H54 (cell line): Measurements from ENCODE around the gene PRDM15.

Source experiments
- DNase-seq: peaks from one replicate; pipeline ENCODE4 v3.0.0; 2011; ENCODE audit warnings: low spot score, mixed read lengths; ENCODE audit not compliant: insufficient read length
- FAIRE-seq: peaks from 3 replicates; lab custom pipeline; 2011; peaks lifted over from hg19 to GRCh38; lab: Jason Lieb, UNC
- POLR2A ChIP-seq: IDR thresholded peaks from 2 replicates; pipeline ENCODE4 v1.6.1; 2011; ENCODE audit warnings: low read depth, mild to moderate bottlenecking, low read length

The PRDM15 gene

DNA sequence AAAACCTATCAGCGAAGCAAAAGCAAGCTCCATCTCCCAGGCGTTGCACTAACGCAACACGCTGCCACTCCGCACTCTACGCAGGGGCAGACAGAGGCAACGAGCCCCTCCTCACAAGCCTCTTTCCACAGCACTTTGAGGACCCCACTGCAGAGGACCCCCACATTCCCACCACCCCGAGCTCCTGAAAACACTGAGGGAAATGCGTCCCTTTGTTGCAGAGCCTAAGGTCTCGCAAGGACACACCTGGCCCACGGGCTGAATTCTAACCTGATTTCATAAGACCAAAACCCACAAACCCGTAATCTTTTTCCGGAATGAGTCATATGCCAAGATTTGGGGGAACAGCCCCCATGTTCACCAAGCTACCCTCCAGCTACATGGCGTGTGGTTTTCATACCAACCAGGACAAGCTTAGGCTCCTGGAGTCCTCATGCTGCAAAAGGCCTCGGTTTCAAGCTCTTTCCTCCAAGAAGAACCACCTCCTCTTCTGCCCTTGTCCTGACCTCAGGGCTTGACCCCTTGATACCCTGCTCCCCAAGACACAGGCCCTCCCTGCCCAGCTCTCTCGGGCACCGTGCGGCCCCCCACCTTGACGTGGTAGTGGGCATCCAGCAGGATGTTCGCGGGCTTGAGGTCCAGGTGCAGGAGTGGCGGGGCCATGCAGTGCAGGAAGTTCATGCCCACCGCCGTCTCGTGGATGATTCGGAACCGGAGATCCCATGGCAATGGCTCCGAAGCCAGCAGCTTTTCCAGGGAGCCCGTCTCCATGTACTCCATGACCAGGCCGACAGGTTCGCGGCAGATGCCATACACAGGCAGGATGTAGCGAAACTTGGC lies 123.0 kb downstream of the PRDM15 start:
- DNase-seq (no peak), FAIRE-seq (no peak)
- no peak for TF ChIP-seq POLR2A

DNA sequence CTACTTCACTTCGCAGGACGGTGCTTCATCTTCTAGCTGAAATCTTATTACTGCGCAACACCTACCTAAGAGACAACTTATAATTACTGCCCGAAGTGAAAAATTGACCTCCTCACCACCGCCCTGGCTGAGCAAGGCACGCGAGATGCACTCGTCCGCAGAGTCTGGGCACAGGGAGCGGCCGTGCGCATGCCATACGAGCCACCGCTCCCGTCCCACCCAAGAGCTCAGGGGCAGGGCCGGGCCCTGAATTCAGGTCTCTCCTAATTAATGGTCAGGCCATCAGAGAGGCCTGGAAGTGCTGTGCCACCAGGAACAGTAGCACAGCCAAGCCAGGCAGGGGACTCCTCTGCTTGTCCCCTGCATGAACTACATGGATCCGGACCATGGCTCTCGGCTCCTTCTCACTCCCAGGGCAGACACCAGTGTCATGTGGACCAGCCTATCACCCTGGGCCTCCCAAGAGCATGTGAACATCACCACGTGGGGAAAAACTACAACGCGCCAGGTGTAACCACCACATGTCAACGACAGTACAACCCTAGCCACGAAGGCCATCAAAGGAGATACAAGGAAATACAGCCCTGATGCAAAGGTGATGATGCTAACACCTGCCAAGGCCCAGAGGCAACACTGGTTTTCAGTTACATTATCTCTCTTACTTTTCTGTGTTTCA lies 123.7 kb downstream of the PRDM15 start:
- DNase-seq (no peak), FAIRE-seq (no peak)
- no peak for TF ChIP-seq POLR2A

DNA sequence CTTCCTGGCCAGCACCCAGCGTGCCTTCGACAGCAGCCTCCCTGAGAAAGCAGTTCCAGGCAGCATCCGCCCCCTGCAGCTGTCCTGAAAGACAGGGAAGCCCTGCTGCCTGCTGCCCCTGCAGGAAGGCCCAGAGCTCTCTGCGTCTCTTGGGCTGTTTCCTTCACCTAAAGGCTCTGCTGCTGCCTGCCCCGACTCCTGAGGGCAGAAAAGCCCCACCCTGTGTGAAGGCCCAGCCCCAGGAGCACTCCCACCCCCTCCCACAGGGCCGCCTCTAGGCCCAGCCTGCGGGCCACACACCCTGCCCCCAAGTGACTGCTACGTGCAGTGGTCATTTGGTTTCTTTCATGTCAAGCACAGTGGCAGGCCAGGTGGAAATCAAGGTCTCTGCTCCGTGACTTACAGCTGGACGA lies 124.7 kb downstream of the PRDM15 start:
- no peak for DNase-seq
- no peak for TF ChIP-seq POLR2A
- no peak for FAIRE-seq

DNA sequence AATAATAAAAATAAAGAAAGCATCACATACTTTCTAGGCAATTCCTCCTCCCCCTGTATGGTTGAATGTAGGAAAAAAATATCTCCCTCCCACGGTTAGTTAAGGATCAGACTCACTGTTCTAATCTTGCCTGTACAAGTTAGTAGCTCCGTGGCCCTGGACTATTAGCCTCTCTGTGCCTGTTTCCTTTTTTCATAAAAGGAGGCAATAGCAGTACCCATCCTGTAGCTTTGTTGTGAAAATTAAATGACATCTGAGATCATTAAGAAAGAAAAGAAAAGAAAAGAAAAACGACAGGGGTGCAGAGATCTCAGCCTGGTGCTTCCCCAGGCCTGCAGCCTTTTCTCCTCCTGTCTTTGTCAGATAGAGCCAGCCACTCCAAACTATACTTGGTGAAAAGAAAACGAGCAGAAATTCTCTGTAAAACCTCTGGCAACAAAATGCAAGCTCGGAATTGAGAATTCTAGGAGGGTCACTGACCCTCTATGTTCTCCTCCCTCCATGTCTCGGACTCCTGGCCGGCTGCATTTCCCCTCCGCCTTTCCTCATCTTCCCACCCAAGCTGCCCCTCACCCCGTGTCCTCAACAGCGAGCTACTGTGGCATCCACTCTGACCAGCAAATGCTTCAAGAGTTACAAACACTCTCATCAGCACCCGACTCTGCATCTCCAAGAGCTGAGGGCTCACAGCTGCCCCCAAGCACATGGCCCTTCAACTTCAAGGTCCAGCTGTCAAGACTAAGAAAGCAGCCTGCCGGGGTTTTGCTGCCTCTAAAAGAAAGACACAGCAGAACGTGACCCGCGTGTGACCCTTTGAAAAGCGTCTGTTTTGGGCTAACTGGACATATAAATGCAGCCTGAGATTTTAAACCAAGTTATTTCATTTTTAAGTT lies 125.9 kb downstream of the PRDM15 start:
- DNase-seq (no peak), FAIRE-seq (no peak)
- no peak for TF ChIP-seq POLR2A

DNA sequence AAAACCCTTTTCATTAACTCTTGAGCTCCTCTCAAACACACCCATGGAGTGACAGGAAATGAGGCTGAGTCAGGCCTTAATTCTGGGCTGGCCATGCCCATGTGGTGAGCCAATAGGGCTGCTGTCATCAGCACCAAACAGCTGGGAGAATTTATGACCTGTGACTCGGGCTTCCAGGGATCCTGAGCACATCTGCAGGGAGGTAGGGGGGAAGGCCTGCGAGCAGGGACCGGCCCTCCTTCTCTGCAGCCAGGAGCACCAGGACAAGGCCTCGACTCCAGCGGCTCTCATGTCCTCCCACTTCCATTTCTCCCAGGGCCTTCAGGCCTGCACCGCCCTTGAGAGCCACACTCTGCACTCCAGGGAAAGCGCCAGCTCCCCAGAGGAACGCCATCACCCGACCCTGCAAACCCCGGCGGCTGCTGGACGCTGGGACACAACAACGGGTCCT lies 126.9 kb downstream of the PRDM15 start:
- FAIRE-seq, result peak; percentile 45

DNA sequence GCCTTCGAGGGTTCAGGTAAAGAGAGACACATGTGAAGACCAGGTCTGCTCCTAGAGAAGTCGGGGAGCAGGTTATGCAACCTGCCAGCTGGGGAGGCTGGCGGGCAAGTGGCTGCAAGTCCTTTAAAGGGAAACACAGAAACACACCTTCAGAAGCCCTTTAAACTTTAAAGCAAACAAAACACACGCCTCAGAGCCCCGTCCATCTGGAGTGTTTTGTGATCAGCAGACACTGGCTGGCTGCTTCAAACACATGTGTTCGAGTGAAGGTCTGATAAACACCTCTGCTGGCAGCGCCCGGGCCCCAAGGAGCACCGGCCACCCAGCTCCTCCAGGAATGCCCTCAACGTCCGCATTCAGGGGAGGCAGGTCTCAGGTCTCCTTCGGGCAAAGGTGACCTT lies 127.5 kb downstream of the PRDM15 start:
- DNase-seq (no peak), FAIRE-seq (no peak)
- TF ChIP-seq POLR2A, result no peak

More for the DNA sequence above, 126.9 kb downstream of the PRDM15 start:
- peak; percentile 95 for DNase-seq
- TF ChIP-seq POLR2A, result no peak

- no peak for TF ChIP-seq POLR2A
- peak; percentile 76 for DNase-seq
- FAIRE-seq, result no peak
Measured at GRCh38 chr21:41750532-41751151, 128.5 kb downstream of the PRDM15 start.

- no peak for TF ChIP-seq POLR2A
- DNase-seq (peak; percentile 67), FAIRE-seq (no peak)
Measured at GRCh38 chr21:41750051-41750450, 129.1 kb downstream of the PRDM15 start.

DNA sequence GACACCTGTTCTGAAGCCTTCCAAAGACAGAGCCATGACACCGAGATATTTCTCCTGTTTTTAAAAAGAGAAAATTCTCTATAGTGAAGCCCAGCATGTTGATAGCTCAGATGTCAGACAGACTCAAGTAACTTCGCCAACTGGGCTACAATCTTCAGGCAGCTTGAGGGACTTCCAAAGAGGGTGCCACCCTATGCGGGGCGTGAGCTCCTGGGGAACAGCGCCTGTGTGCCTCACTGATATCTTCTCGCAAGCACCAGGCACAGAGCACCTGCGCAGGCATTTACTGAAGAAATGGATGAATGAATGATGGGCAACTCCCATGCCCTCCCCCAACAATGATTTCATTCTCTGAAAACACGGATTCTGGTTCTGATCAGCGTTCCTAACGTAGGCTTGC lies 129.9 kb downstream of the PRDM15 start:
- no peak for FAIRE-seq
- no peak for DNase-seq
- no peak for TF ChIP-seq POLR2A
